DOHH2 (cell line): ENCODE measurements around the gene MAML2.

Experiments used
- H3F3A ChIP-seq: fragments of 200-600 bp; sonication (generic), shearing (Covaris generic); 2 replicates; pipeline ENCODE4 v1.6.0; 2016; ENCODE audit warnings: antibody characterized with exemption, mild to moderate bottlenecking; ENCODE audit not compliant: control insufficient read depth, insufficient read depth
- H3K27ac ChIP-seq: fragments of 200-600 bp; sonication (generic); 2 replicates; pipeline ENCODE4 v1.5.1; 2014; ENCODE audit warnings: low read depth, mild to moderate bottlenecking, low read length, moderate library complexity
- H3K27me3 ChIP-seq: fragments of 200-600 bp; sonication (generic); 2 replicates; pipeline ENCODE4 v1.6.1; 2014; ENCODE audit warnings: mild to moderate bottlenecking, low read length, mixed read lengths; ENCODE audit not compliant: control insufficient read depth
- H3K36me3 ChIP-seq: fragments of 200-600 bp; sonication (generic); 2 replicates; pipeline ENCODE4 v1.6.1; 2014; ENCODE audit warnings: mild to moderate bottlenecking, low read length, moderate library complexity, mixed read lengths; ENCODE audit not compliant: control insufficient read depth
- H3K4me1 ChIP-seq: fragments of 200-600 bp; sonication (generic); 2 replicates; pipeline ENCODE4 v1.6.1; 2014; ENCODE audit warnings: mild to moderate bottlenecking, low read length, mixed read lengths; ENCODE audit not compliant: control insufficient read depth
- H3K4me2 ChIP-seq: fragments of 200-600 bp; sonication (generic); 2 replicates; pipeline ENCODE4 v1.6.0; 2014; ENCODE audit warnings: mild to moderate bottlenecking, low read length, moderate library complexity
- H3K4me3 ChIP-seq: fragments of 200-600 bp; sonication (generic); 2 replicates; pipeline ENCODE4 v1.5.1; 2014; ENCODE audit warnings: mild to moderate bottlenecking, low read length, mixed read lengths
- H3K79me2 ChIP-seq: fragments of 200-600 bp; sonication (generic); 2 replicates; pipeline ENCODE4 v1.6.1; 2014; ENCODE audit warnings: mild to moderate bottlenecking, low read length, mixed read lengths; ENCODE audit not compliant: control insufficient read depth
- H3K9me2 ChIP-seq: fragments of 200-600 bp; sonication (generic); replicated peaks from 2 replicates; pipeline ENCODE4 v1.6.1; 2014; ENCODE audit warnings: mild to moderate bottlenecking, low read length, mixed read lengths; ENCODE audit not compliant: control insufficient read depth
- H3K9me3 ChIP-seq: fragments of 200-600 bp; sonication (generic); 2 replicates; pipeline ENCODE4 v1.6.1; 2014; ENCODE audit warnings: antibody characterized with exemption, low read length, mixed read lengths; ENCODE audit not compliant: control insufficient read depth, insufficient read depth
- H4K20me1 ChIP-seq: fragments of 200-600 bp; sonication (generic); 2 replicates; pipeline ENCODE4 v1.6.0; 2014; ENCODE audit warnings: low read depth, mild to moderate bottlenecking, antibody characterized with exemption, low read length, moderate library complexity; ENCODE audit not compliant: control insufficient read depth, insufficient read depth
- CTCF ChIP-seq: fragments of 200-600 bp; sonication (generic); IDR thresholded peaks from one replicate; pipeline ENCODE4 v1.5.1; 2014; ENCODE audit warnings: antibody characterized with exemption, mild to moderate bottlenecking, low read depth, low read length; ENCODE audit not compliant: poor library complexity, severe bottlenecking
- EZH2phosphoT487 ChIP-seq: fragments of 200-600 bp; sonication (generic); IDR thresholded peaks from 2 replicates; pipeline ENCODE4 v1.6.1; 2017; ENCODE audit warnings: borderline replicate concordance, mild to moderate bottlenecking, antibody characterized with exemption, low read length, moderate library complexity, mixed read lengths

The MAML2 gene

GRCh38 chr11:96033599-96033998, 309.4 kb downstream of the MAML2 start:
- H3K79me2 ChIP-seq: no peaks in the 10 kb centered on the region
- no peak overlapping the region for H3K4me3 ChIP-seq
- peaks cover 6% of the 10 kb centered on the region for H3K27me3 ChIP-seq
- no peaks in the 10 kb centered on the region for H3K9me3 ChIP-seq
- no peaks in the 10 kb centered on the region for H4K20me1 ChIP-seq
- H3F3A ChIP-seq: no peaks in the 10 kb centered on the region
- H3K9me2 ChIP-seq: no peaks in the 10 kb centered on the region
- no peaks in the 10 kb centered on the region for H3K36me3 ChIP-seq
- no peak overlapping the region for H3K4me2 ChIP-seq
- no peak overlapping the region for H3K27ac ChIP-seq
- TF ChIP-seq CTCF (no peak), EZH2phosphoT487 (no peak)
- no peaks in the 10 kb centered on the region for H3K4me1 ChIP-seq

- no peaks in the 10 kb centered on the region for H3K79me2 ChIP-seq
- H3K27me3 ChIP-seq: peaks cover 6% of the 10 kb centered on the region
- no peaks in the 10 kb centered on the region for H3K9me3 ChIP-seq
- no peaks in the 10 kb centered on the region for H4K20me1 ChIP-seq
- no peak overlapping the region for H3K4me2 ChIP-seq
- H3K27ac ChIP-seq: no peak overlapping the region
- TF ChIP-seq EZH2phosphoT487: no peak
- no peak for TF ChIP-seq CTCF
- no peaks in the 10 kb centered on the region for H3K9me2 ChIP-seq
- no peaks in the 10 kb centered on the region for H3F3A ChIP-seq
- H3K4me3 ChIP-seq: no peak overlapping the region
- no peaks in the 10 kb centered on the region for H3K36me3 ChIP-seq
- H3K4me1 ChIP-seq: no peaks in the 10 kb centered on the region
Measured at GRCh38 chr11:96033095-96033494, 309.9 kb downstream of the MAML2 start.

GRCh38 chr11:96028746-96029145, 314.2 kb downstream of the MAML2 start:
- H3K9me2 ChIP-seq: no peaks in the 10 kb centered on the region
- H3K4me2 ChIP-seq: no peak overlapping the region
- no peaks in the 10 kb centered on the region for H3F3A ChIP-seq

GRCh38 chr11:96027021-96027420, 316.0 kb downstream of the MAML2 start:
- H3K9me3 ChIP-seq: no peaks in the 10 kb centered on the region
- H3K79me2 ChIP-seq: no peaks in the 10 kb centered on the region
- H3K4me1 ChIP-seq: no peaks in the 10 kb centered on the region
- no peak overlapping the region for H3K4me3 ChIP-seq
- H4K20me1 ChIP-seq: no peaks in the 10 kb centered on the region
- H3K4me2 ChIP-seq: no peak overlapping the region
- no peaks in the 10 kb centered on the region for H3F3A ChIP-seq
- H3K27ac ChIP-seq: no peak overlapping the region
- H3K36me3 ChIP-seq: no peaks in the 10 kb centered on the region
- no peaks in the 10 kb centered on the region for H3K9me2 ChIP-seq
- TF ChIP-seq CTCF: no peak
- no peak for TF ChIP-seq EZH2phosphoT487
- H3K27me3 ChIP-seq: no peaks in the 10 kb centered on the region

More at GRCh38 chr11:96028746-96029145, 314.2 kb downstream of the MAML2 start:
- H3K4me3 ChIP-seq: no peak overlapping the region
- H3K27ac ChIP-seq: no peak overlapping the region
- TF ChIP-seq EZH2phosphoT487: no peak
- H4K20me1 ChIP-seq: no peaks in the 10 kb centered on the region
- no peaks in the 10 kb centered on the region for H3K9me3 ChIP-seq
- H3K36me3 ChIP-seq: no peaks in the 10 kb centered on the region
- 0 out of 2 replicates have a peak, but pooled peaks cover 3% of the 10 kb centered on the region for H3K27me3 ChIP-seq
- H3K4me1 ChIP-seq: no peaks in the 10 kb centered on the region
- no peaks in the 10 kb centered on the region for H3K79me2 ChIP-seq
